Hepatocyte (in vitro differentiated cells): Measurements from ENCODE around the gene P3H4.

Experiments
- EZH2 ChIP-seq: fragments of 200-600 bp; sonication (generic); IDR thresholded peaks from 2 replicates; pipeline ENCODE4 v1.6.1; 2016; ENCODE audit warnings: antibody characterized with exemption, mild to moderate bottlenecking, borderline replicate concordance
- TF ChIP-seq, protein P1 (sequence below): fragments of 200-600 bp; sonication (generic); IDR thresholded peaks from 2 replicates; pipeline ENCODE4 v1.5.1; 2016; ENCODE audit warnings: antibody characterized with exemption, mild to moderate bottlenecking; ENCODE audit not compliant: poor library complexity

DNA sequence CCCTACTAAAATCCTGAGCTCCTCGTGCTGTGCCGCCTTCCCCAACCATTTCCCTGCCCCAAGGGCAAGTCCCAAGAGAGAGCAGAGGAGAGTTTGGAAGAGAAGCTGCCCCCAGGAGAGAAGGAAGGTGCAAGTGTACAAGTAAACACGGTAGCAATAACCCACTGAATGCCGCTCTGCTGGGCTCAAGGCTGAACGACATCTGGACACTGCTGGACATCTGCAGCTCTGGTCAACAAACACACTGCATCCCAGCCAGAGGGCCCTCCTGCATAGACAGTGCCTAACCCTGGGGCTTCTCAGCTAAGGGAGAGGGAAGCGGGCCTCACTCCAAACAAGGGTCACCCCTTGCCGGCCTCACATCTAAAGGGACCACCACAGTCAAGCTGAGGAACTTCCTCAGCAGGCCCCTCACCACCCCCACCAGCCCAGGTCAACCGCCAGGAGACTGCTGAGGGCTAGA, 38.0 kb downstream of the P3H4 start:
- TF ChIP-seq, protein P1, sequence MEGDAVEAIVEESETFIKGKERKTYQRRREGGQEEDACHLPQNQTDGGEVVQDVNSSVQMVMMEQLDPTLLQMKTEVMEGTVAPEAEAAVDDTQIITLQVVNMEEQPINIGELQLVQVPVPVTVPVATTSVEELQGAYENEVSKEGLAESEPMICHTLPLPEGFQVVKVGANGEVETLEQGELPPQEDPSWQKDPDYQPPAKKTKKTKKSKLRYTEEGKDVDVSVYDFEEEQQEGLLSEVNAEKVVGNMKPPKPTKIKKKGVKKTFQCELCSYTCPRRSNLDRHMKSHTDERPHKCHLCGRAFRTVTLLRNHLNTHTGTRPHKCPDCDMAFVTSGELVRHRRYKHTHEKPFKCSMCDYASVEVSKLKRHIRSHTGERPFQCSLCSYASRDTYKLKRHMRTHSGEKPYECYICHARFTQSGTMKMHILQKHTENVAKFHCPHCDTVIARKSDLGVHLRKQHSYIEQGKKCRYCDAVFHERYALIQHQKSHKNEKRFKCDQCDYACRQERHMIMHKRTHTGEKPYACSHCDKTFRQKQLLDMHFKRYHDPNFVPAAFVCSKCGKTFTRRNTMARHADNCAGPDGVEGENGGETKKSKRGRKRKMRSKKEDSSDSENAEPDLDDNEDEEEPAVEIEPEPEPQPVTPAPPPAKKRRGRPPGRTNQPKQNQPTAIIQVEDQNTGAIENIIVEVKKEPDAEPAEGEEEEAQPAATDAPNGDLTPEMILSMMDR: no peak
- no peak for TF ChIP-seq EZH2
